ACC112 (cell line): ENCODE results near the gene ZNF304.
"Not testable (repeated sequence)": the region's sequence is repeated elsewhere in the genome, so short reads cannot be mapped to it uniquely, and the experiment has no call there.

Source experiments
- H2AFZ ChIP-seq: fragments of 200-600 bp; sonication (generic); one replicate; pipeline ENCODE4 v1.6.0; 2017; ENCODE audit warnings: antibody characterized with exemption, low read length; ENCODE audit not compliant: unreplicated experiment
- H3K27ac ChIP-seq: fragments of 200-600 bp; sonication (generic); 2 replicates; pipeline ENCODE4 v1.5.1; 2014; ENCODE audit warnings: low read depth, mild to moderate bottlenecking, antibody characterized with exemption, low read length, moderate library complexity
- H3K27me3 ChIP-seq: fragments of 200-600 bp; sonication (generic); 2 replicates; pipeline ENCODE4 v1.6.1; 2014; ENCODE audit warnings: mild to moderate bottlenecking, antibody characterized with exemption, low read length, moderate library complexity, mixed read lengths; ENCODE audit not compliant: insufficient read depth
- H3K36me3 ChIP-seq: fragments of 200-600 bp; sonication (generic); 2 replicates; pipeline ENCODE4 v1.6.1; 2016; ENCODE audit warnings: mild to moderate bottlenecking, antibody characterized with exemption, low read length, moderate library complexity, mixed read lengths; ENCODE audit not compliant: insufficient read depth
- H3K4me1 ChIP-seq: fragments of 200-600 bp; sonication (generic); one replicate; pipeline ENCODE4 v1.6.1; 2016; ENCODE audit warnings: low read length, mixed read lengths; ENCODE audit not compliant: insufficient read depth, unreplicated experiment, control insufficient read depth
- H3K4me3 ChIP-seq: fragments of 200-600 bp; sonication (generic); 2 replicates; pipeline ENCODE4 v1.5.1; 2014; ENCODE audit warnings: mild to moderate bottlenecking, low read depth, low read length
- H3K79me2 ChIP-seq: fragments of 200-600 bp; sonication (generic); one replicate; pipeline ENCODE4 v1.6.0; 2016; ENCODE audit warnings: low read length; ENCODE audit not compliant: control insufficient read depth, unreplicated experiment, insufficient read depth

Gene ZNF304

DNA sequence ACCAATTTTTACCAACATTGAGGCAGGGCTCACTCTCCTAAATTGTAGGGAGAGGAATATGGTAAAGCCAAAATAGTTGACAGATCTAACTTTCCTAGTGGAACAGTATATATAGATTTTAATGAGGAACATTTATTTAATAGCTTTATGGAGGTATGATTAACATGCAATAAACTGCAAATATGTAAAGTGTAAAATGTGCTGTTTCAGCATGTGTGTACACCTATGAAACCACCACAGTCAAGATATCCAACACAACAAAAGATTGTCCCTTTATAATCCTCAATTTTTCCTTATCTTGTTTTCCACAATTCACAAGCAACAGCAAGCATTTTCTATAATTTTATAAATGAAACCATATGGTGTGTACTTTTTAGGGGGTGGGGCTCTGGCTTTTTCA, 8.2 kb downstream of the ZNF304 start:
- peaks cover 5% of the 10 kb centered on the region for H3K79me2 ChIP-seq
- no peak overlapping the region for H2AFZ ChIP-seq
- H3K4me3 ChIP-seq: no peak overlapping the region
- H3K27ac ChIP-seq: no peak overlapping the region
- peaks cover 37% of the 10 kb centered on the region for H3K36me3 ChIP-seq
- no peaks in the 10 kb centered on the region for H3K27me3 ChIP-seq
- H3K4me1 ChIP-seq: peaks cover 3% of the 10 kb centered on the region

DNA sequence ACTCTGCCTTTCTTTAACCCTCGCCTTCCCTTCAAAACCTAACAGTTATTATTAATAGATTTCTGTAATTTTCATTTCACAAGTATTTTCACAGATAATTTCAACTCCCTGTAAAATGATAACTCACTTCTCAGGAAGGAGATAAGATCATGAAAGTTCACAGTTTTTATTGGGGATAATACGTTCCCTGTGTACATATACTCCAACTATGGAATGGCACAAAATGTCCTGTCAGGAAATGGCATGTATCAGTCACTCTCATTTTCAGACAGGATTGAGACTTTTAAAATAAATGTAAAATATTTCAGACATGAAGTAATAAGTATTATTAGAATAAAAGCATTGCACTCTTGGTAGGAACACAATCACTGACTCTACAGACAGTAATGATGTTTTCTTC, 11.3 kb downstream of the ZNF304 start:
- peaks cover 4% of the 10 kb centered on the region for H3K4me1 ChIP-seq
- peak overlapping the region; percentile 64 for H2AFZ ChIP-seq
- H3K27ac ChIP-seq: peak overlapping the region; percentile 79
- H3K36me3 ChIP-seq: peaks cover 10% of the 10 kb centered on the region
- peaks cover 9% of the 10 kb centered on the region for H3K79me2 ChIP-seq
- peak overlapping the region; percentile 89 for H3K4me3 ChIP-seq
- H3K27me3 ChIP-seq: no peaks in the 10 kb centered on the region

DNA sequence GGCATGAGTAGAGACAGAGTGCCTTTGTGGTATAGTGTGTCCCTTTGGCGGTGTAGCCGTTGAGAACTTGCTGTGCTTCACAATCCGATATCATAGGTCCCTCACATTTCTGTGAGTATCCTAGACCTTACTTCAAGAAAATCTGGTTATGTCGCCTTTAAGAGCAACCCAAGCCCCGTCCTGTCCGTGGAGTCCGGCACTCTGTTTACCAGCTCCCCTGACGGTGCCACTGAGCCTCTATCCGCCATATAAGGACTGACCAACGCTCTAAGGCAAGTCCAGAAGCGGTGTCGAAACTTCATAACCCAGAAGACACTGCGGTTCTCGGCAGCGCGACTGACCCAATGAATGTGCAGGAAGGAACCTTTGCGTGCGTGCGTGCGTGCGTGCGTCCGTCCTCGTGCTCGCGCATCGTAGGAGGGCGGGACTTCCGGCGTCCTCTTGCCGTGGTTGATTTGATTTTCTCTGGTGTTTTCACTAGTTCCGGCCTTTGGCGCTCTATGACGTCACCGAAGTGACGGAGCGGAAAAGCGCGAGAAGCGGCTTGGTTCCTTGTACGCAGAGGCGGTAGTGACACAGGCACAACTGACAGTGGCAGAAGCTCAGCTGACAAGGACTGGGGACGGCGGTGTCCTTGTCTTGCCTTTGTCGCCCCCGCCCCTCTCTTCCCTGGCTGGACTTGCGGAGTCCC, 12.1 kb downstream of the ZNF304 start, which contains the start of the genes TRAPPC2B and ZNF547:
Gene TRAPPC2B (plus strand): TSS at position 555 of the 691 bp plus-strand sequence. CDS start 1,283 bp downstream, outside the sequence.
Gene ZNF547 (plus strand): TSS at position 555 of the 691 bp plus-strand sequence. CDS start 5,005 bp downstream, outside the sequence.
- Histone ChIP-seq H3K27ac (peak within 1 kb of the TSS; percentile 79), H3K79me2 (peaks cover 9% of the 10 kb centered on the region), H3K4me1 (peaks cover 4% of the 10 kb centered on the region), H2AFZ (peak within 1 kb of the TSS; percentile 75), H3K36me3 (peaks cover 5% of the 10 kb centered on the region; the same call in 1 of the 2 replicates), H3K27me3 (no peaks in the 10 kb centered on the region), H3K4me3 (peak within 1 kb of the TSS; percentile 89)

DNA sequence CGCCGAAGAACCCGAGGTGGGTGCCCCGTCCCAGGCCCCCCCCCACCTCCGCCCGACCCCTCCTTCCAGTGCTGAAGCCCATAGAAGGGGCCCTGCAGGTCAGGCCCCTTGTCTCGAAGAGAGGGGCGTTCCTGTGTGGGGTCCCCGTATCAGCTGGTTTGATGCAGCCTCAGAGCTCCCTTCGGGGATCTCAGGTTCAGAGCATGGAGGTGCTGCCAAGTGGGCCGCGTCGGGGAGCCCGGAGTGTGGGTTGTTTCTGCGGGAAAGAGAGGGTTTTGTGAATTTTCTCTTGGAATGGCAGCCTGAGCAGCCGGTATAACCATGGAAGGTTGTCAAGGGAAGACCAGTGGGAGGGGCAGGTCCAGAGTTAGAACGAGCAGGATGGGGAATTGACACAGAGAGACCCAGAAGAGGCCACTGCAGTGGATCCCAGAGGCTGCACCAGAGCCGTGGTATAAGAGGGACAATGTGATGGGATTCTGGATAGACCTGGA, 12.7 kb downstream of the ZNF304 start:
- Histone ChIP-seq H3K79me2 (peaks cover 9% of the 10 kb centered on the region), H3K27ac (peak overlapping the region; percentile 72), H3K27me3 (no peaks in the 10 kb centered on the region), H2AFZ (peak overlapping the region; percentile 75), H3K4me1 (peaks cover 4% of the 10 kb centered on the region), H3K36me3 (peaks cover 5% of the 10 kb centered on the region; the same call in 1 of the 2 replicates), H3K4me3 (peak overlapping the region; percentile 89)

DNA sequence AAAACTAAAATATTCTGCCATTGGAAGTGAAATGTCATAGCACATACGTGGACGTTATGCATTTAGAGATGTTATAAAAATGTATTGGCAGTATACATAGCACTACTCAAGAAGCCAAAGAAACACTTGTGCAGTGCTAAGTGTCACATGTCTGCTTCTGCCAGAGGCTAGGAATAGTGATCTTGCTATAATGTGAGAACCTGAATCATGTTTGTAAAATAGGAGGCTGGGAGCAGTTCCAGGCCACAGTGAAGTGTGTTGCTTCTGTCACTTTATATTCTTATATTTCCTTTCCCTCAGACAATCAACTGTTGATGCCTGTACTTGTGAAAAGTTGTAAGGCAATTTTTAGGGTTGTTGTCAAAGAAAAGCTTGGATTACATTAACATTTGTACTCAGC, 15.7 kb downstream of the ZNF304 start:
- Histone ChIP-seq H3K27me3 (no peaks in the 10 kb centered on the region), H3K36me3 (no peaks in the 10 kb centered on the region), H3K4me1 (peaks cover 4% of the 10 kb centered on the region), H3K27ac (no peak overlapping the region), H3K79me2 (peaks cover 9% of the 10 kb centered on the region), H2AFZ (no peak overlapping the region), H3K4me3 (no peak overlapping the region)

DNA sequence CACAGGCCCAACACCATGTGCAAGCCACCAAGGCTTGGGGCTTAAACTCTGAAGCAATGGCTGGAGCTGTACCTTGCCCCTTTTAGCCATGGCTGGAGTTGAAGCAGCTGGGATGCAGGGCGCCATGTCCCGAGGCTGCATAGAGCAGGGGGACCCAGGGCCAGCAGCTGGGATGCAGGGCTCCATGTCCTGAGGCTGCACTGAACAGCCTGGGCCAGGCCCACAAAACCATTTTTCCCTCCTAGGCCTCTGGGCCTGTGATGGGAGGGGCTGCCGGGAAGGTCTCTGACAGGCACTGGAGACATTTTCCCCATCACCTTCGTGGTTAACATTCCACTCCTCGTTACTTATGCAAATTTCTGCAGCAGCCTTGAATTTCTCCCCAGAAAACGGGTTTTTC, 23.1 kb downstream of the ZNF304 start:
- Histone ChIP-seq H3K36me3 (peaks cover 38% of the 10 kb centered on the region), H3K27ac (no peak overlapping the region), H3K4me1 (no peaks in the 10 kb centered on the region), H3K79me2 (no peaks in the 10 kb centered on the region), H3K27me3 (no peaks in the 10 kb centered on the region), H3K4me3 (no peak overlapping the region), H2AFZ (no peak overlapping the region)

DNA sequence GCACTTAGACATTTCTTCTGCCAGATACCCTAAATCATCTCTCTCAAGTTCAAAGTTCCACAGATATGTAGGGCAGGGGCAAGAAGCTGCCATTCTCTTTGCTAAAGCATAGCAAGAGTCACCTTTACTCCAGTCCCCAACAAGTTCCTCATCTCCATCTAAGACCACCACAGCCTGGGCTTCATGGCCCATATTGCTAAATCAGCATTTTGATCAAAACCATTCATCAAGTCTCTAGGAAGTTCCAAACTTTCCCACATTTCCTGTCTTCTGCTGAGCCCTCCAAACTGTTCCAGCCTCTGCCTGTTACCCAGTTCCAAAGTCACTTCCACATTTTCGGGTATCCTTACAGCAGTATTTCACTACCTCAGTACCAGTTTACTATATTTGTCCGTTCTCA, 23.6 kb downstream of the ZNF304 start:
- H2AFZ ChIP-seq, H3K27me3 ChIP-seq, H3K4me1 ChIP-seq, H3K79me2 ChIP-seq, H3K4me3 ChIP-seq, H3K27ac ChIP-seq: not testable (repeated sequence)
- peaks cover 38% of the 10 kb centered on the region for H3K36me3 ChIP-seq

DNA sequence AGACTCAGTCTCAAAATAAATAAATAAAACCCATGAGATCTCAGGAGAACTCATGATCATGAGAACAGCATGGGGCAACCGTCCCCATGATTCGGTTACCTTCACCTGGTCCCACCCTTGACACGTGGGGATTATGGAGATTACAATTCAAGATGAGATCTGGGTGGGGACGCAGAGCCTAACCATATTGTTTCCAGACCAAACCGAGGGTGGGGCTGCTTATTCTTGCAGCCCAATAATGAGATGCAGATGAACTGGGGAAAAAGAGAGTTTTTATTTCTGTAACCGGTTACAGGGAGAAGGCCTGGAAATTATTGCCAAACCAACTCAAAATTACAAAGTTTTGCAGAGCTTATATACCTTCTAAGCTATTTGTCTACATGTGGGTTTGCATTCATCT, 25.1 kb downstream of the ZNF304 start:
- Histone ChIP-seq H2AFZ (no peak overlapping the region), H3K4me3 (no peak overlapping the region), H3K79me2 (no peaks in the 10 kb centered on the region), H3K27ac (no peak overlapping the region), H3K4me1 (no peaks in the 10 kb centered on the region), H3K27me3 (no peaks in the 10 kb centered on the region), H3K36me3 (peaks cover 38% of the 10 kb centered on the region)

DNA sequence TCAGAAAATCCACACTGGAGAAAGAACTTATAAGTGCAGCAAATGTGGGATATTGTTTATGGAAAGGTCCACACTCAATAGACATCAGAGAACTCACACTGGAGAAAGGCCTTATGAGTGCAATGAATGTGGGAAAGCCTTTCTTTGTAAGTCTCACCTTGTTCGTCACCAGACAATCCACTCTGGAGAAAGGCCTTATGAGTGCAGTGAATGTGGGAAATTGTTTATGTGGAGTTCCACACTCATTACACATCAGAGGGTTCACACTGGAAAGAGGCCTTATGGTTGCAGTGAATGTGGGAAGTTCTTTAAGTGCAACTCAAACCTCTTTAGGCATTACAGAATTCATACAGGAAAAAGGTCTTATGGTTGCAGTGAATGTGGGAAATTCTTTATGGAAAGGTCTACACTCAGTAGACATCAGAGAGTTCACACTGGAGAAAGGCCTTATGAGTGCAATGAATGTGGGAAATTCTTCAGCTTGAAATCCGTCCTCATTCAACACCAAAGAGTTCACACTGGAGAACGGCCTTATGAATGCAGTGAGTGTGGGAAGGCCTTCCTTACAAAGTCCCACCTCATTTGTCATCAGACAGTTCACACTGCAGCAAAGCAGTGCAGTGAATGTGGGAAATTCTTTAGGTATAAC, 26.6 kb downstream of the ZNF304 start:
- H3K4me3 ChIP-seq: no peak overlapping the region
- no peak overlapping the region for H2AFZ ChIP-seq
- no peaks in the 10 kb centered on the region for H3K27me3 ChIP-seq
- peaks cover 36% of the 10 kb centered on the region for H3K36me3 ChIP-seq
- no peaks in the 10 kb centered on the region for H3K79me2 ChIP-seq
- H3K27ac ChIP-seq: no peak overlapping the region
- no peaks in the 10 kb centered on the region for H3K4me1 ChIP-seq

DNA sequence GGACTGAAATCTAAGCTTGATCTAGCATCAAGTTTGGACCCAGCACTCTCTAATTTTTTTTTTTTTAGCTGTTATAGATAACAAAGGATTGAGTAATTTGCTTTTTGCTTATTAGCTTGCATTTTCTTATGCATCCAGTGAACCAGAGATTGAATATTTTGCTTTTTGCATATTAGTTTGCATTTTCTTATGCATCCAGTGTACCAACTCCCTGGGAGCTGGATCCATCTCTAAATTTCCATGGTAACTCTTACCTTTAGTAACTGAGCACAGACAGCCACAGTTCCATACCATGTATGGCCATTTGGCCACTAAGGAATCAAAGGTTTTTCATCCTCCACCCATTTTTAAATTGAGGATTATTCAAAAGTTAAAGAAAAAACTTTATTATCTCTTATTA, 29.9 kb downstream of the ZNF304 start:
- no peaks in the 10 kb centered on the region for H3K4me1 ChIP-seq
- H3K4me3 ChIP-seq: no peak overlapping the region
- no peak overlapping the region for H3K27ac ChIP-seq
- H3K79me2 ChIP-seq: no peaks in the 10 kb centered on the region
- no peak overlapping the region for H2AFZ ChIP-seq
- H3K36me3 ChIP-seq: peaks cover 19% of the 10 kb centered on the region; the same call in 1 of the 2 replicates
- no peaks in the 10 kb centered on the region for H3K27me3 ChIP-seq
